ENCODE data around the gene ALPI. TPM values are rescaled to one million over a fixed set of nuclear protein-coding genes. Genes with fewer than 3 reads are reported as not detected.

Gene ALPI
- total RNA-seq, 1 experiment from 2014 or later = not detected

GRCh38 chr2:232476045-232476444 is 20.1 kb downstream of the ALPI start (continued):
- TF ChIP-seq, protein P1, sequence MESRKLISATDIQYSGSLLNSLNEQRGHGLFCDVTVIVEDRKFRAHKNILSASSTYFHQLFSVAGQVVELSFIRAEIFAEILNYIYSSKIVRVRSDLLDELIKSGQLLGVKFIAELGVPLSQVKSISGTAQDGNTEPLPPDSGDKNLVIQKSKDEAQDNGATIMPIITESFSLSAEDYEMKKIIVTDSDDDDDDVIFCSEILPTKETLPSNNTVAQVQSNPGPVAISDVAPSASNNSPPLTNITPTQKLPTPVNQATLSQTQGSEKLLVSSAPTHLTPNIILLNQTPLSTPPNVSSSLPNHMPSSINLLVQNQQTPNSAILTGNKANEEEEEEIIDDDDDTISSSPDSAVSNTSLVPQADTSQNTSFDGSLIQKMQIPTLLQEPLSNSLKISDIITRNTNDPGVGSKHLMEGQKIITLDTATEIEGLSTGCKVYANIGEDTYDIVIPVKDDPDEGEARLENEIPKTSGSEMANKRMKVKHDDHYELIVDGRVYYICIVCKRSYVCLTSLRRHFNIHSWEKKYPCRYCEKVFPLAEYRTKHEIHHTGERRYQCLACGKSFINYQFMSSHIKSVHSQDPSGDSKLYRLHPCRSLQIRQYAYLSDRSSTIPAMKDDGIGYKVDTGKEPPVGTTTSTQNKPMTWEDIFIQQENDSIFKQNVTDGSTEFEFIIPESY (IDR thresholded peaks at IDR 0.05; ENCODE audit: extremely low read depth, insufficient replicate concordance, low read length) = no peak
- no peak for TF ChIP-seq EZH2 (IDR thresholded peaks at IDR 0.05)
- no peak for TF ChIP-seq SP1 (IDR thresholded peaks at IDR 0.05; ENCODE audit: low read depth)
- no peak for TF ChIP-seq CTCF (IDR thresholded peaks at IDR 0.05 in 2 of 3, conservative IDR thresholded peaks at IDR 0.05 in 1 of 3; ENCODE audit: borderline replicate concordance in 1 of 3, insufficient read depth in 1 of 3, low read depth in 2 of 3, low read length in 2 of 3)
- TF ChIP-seq ZNF274 (IDR thresholded peaks at IDR 0.05; ENCODE audit: low read depth, low read length) = no peak
- TF ChIP-seq RAD21 (IDR thresholded peaks at IDR 0.05; ENCODE audit: low read depth) = no peak
- no peak for TF ChIP-seq YY1 (IDR thresholded peaks at IDR 0.05; ENCODE audit: extremely low read depth, insufficient replicate concordance, low read depth, low read length)

DNA sequence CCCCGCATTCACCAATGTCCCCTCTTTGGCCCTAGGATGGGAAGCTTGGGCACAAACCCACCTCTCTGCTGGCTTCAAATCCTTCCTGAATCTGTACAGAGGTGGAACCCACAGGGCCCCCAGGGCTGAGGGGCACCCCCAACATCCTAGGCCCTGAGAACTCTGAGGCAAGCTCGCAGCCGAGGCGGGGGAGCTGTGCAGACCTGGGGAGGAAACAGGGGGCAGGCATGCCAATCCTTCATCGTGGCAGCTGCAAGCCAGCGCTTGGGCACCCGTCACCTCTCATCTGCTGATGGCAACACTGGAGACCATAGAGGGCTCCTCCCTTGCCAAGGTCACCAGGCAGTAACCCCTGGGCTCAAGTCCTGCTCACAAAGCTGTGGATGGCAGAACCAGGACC is 20.8 kb downstream of the ALPI start:
- ATAC-seq (no peak), DNase-seq (ENCODE audit: low read depth, low spot score) (no peak)
- no peaks in the 10 kb centered on the region for H3K9me3 ChIP-seq (ENCODE audit: control insufficient read depth in 1 of 2, insufficient read depth in 1 of 2, low read depth in 1 of 2, low read length in 2 of 2)
- no peaks in the 10 kb centered on the region for H3K4me1 ChIP-seq (ENCODE audit: control insufficient read depth in 1 of 2, insufficient read depth in 2 of 2, low read length in 2 of 2)
- H3K9me2 ChIP-seq (ENCODE audit: insufficient read depth) = no peaks in the 10 kb centered on the region
- H3K79me2 ChIP-seq (ENCODE audit: insufficient read depth, low read length) = no peaks in the 10 kb centered on the region
- CTCF ChIA-PET = no interaction called here
- no TSS peak for BruUV-seq (replicated peaks)
- intact Hi-C loops (cut with micrococcal nuclease) = no loop called here
- H3K36me3 ChIP-seq (ENCODE audit: control insufficient read depth in 1 of 2, insufficient read depth in 2 of 2, low read length in 2 of 2) = no peaks in the 10 kb centered on the region
- no peak overlapping the region for H2AFZ ChIP-seq (ENCODE audit: low read depth, low read length, poor library complexity, severe bottlenecking)
- no peak overlapping the region for H3K9ac ChIP-seq (ENCODE audit: low read length)
- no peak overlapping the region for H3K27ac ChIP-seq (ENCODE audit: low read depth, low read length)
- H4K20me1 ChIP-seq (ENCODE audit: insufficient read depth) = no peaks in the 10 kb centered on the region
- H3K4me2 ChIP-seq (ENCODE audit: low read length) = no peak overlapping the region
- no peak overlapping the region for H3K4me3 ChIP-seq (replicated peaks in 1 of 2; ENCODE audit: low read depth in 1 of 2, low read length in 2 of 2)
- peaks cover 18% of the 10 kb centered on the region; the same call in 1 of the 2 replicates for H3K27me3 ChIP-seq (ENCODE audit: insufficient read depth, low read length)
- POLR2A ChIA-PET = no interaction called here
- RAD21 ChIA-PET (ENCODE audit: low non-redundant PET in 1 of 2, low total read pairs in 2 of 2, uncharacterized antibody in 2 of 2, unreplicated experiment in 2 of 2) = no interaction called here
- TF ChIP-seq EGR1 (IDR thresholded peaks at IDR 0.05; ENCODE audit: low read depth) (no peak), TCF7L2 (IDR thresholded peaks at IDR 0.05; ENCODE audit: borderline replicate concordance, extremely low read depth, insufficient read depth, insufficient read length) (no peak), EZH2 (IDR thresholded peaks at IDR 0.05) (no peak), ZNF274 (IDR thresholded peaks at IDR 0.05; ENCODE audit: low read depth, low read length) (no peak), ELF1 (IDR thresholded peaks at IDR 0.05; ENCODE audit: borderline replicate concordance, low read depth) (no peak), POLR2A (IDR thresholded peaks at IDR 0.05; ENCODE audit: borderline replicate concordance, extremely low read depth, insufficient read depth, insufficient read length) (no peak), YY1 (IDR thresholded peaks at IDR 0.05; ENCODE audit: extremely low read depth, insufficient replicate concordance, low read depth, low read length) (no peak), RAD21 (IDR thresholded peaks at IDR 0.05; ENCODE audit: low read depth) (no peak), JUND (IDR thresholded peaks at IDR 0.05) (no peak), SP1 (IDR thresholded peaks at IDR 0.05; ENCODE audit: low read depth) (no peak)
- TF ChIP-seq, protein P1 (IDR thresholded peaks at IDR 0.05; ENCODE audit: extremely low read depth, insufficient replicate concordance, low read length) = no peak
- TF ChIP-seq, protein P2, sequence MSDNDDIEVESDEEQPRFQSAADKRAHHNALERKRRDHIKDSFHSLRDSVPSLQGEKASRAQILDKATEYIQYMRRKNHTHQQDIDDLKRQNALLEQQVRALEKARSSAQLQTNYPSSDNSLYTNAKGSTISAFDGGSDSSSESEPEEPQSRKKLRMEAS (IDR thresholded peaks at IDR 0.05) = no peak
- TF ChIP-seq, protein P3, sequence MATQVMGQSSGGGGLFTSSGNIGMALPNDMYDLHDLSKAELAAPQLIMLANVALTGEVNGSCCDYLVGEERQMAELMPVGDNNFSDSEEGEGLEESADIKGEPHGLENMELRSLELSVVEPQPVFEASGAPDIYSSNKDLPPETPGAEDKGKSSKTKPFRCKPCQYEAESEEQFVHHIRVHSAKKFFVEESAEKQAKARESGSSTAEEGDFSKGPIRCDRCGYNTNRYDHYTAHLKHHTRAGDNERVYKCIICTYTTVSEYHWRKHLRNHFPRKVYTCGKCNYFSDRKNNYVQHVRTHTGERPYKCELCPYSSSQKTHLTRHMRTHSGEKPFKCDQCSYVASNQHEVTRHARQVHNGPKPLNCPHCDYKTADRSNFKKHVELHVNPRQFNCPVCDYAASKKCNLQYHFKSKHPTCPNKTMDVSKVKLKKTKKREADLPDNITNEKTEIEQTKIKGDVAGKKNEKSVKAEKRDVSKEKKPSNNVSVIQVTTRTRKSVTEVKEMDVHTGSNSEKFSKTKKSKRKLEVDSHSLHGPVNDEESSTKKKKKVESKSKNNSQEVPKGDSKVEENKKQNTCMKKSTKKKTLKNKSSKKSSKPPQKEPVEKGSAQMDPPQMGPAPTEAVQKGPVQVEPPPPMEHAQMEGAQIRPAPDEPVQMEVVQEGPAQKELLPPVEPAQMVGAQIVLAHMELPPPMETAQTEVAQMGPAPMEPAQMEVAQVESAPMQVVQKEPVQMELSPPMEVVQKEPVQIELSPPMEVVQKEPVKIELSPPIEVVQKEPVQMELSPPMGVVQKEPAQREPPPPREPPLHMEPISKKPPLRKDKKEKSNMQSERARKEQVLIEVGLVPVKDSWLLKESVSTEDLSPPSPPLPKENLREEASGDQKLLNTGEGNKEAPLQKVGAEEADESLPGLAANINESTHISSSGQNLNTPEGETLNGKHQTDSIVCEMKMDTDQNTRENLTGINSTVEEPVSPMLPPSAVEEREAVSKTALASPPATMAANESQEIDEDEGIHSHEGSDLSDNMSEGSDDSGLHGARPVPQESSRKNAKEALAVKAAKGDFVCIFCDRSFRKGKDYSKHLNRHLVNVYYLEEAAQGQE (IDR thresholded peaks at IDR 0.05; ENCODE audit: low read depth) = no peak

Data from HCT116 (cell line).